Measurements from ENCODE around the gene NDUFA5.
"Not testable (repeated sequence)": the region's sequence is repeated elsewhere in the genome, so short reads cannot be mapped to it uniquely, and the experiment has no call there.

Gene NDUFA5

DNA sequence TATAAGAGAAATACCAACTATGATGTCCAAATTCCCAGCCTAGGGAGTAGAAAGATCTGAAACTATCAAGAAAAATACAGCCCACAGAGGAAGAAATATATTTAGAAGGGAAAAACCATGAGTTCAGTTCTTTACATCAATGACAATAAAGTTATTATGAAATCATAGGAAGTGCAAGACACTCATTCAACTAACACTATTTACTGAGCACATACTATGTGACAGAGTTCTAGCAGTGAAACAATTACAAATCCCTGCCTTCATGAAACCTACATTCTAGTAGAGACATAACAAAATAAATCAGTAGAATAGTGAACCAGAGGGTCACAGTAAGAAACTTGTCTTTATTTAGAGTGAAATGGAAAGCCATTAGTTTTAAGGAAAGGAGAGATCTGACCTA is 2.1 kb downstream of the NDUFA5 start:
- DNase-seq, result no peak

DNA sequence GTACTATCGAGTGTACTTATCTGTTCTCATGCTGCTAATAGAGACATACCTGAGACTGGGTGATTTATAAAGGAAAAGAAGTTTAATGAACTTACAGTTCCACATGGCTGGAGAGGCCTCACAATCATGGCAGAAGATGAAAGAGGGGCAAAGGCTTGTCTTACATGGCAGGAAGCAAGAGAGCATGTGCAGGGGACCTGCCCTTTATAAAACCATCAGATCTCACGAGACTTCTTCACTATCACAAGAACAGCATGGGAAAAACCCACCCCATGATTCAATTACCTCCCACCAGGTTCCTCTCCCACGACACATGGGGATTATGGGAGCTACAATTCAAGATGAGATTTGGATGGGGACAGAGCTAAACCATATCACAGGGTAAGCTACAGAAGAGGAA is 4.5 kb downstream of the NDUFA5 start:
- no peak for DNase-seq

DNA sequence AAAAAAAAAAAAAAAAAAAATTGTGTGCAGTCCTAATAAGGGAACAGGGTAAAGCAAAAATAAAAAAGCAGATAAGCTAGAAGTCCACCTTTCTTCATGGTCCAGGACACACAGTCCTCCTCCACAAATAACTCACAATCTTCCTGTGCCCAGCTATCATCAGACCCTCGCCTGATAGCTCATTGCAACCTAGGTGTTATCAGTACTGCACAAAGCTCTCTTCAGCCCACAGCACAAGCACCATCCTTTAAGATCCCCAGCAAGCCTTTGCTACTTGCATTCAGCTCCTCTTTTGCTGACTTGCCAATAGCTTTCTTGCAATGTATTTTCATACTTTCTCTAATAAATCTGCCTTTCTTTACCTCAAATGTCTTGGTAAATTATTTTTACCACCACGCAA is 5.0 kb downstream of the NDUFA5 start:
- DNase-seq, result no peak

DNA sequence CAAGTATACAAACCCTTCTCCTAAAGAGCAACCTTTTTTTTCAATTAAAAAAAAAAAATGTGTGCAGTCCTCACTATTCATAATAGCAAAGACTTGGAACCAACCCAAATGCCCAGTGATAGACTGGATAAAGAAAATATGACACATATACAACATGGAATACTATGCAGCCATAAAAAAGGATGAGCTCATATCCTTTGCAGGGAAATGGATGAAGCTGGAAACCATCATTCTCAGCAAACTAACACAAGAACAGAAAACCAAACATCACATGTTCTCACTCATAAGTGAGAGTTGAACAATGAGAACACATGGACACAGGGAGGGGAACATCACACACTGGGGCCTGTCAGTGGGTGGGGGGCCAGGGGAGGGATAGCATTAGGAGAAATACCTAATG is 5.5 kb downstream of the NDUFA5 start:
- not testable (repeated sequence) for DNase-seq

DNA sequence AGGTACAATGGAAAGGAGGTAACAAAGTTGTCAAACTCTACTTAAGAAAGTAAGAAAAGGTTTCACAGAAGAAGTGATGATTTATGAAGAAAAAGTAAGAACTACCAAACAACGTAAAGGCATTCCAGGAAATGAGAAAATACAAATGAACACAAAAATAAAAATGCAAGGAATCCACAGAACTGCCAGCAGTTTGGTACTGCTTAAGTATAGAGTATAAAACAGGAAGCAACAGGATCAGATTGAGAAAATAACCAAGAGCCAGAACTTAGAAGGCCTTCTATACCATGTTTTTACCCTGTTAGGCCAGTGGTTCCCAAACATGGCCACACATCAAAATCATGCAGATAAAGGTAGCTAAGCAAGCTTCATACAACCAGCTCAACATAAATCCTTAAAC is 9.2 kb downstream of the NDUFA5 start:
- DNase-seq, result no peak

DNA sequence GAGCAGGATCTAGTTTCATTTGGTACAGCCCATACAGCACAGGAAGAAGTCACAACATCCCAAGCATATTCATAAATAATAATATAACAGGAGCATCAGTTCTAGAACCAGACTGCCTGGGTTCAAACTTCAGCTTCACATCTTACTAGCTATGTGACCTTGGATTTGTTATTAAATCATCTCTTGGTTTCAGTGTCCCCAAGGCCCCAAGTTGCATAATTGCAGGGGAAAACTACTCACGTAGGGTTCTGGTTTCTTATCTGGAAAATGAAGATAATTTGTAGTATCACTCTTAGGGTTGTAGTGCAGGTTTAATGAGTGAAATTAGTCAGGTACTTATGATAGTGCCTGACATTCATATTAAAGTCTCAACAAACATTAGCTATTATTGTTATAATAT is 17.7 kb downstream of the NDUFA5 start:
- no peak for DNase-seq

DNA sequence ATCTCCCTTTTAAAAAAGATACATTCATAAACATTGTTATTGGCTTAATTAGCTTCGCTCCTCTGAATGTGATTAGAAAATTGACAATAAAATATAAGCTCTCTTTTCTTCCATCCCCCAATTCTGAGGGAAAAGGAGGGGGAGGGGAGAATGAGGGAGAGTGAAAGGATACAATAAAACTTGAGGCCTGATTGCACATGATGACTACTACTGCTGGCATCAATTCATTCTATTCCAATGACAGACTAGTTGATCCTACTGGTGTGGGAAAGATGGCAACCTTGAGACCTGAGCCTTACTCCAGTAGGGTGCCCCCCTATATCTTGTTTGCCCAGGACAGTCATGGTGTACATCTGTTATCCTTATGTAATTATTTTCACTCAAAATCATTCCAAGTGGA is 18.7 kb downstream of the NDUFA5 start:
- no peak for DNase-seq

DNA sequence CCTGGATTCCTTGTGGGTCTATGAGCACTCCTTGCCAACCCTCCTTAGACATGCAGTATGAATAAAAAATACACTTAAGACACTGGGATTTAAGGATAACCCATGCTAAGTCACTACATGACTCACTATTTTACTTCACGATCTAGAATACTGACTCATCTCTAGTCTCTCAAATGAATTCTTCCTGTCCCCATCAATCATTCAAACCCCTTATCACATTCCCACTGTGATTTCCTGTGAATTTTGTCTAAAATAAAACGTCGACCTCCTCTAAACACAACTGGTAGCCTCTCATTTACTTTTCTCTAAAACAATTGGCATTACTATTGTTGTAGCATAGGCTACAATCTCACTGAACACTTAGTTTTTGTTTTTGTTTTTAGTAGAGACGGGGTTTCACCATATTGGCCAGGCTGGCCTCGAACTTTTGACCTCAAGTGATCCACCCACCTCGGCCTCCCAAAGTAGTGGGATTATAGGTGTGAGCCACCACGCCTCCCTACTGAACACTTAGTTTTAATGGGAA is 19.4 kb downstream of the NDUFA5 start:
- no peak for DNase-seq

DNA sequence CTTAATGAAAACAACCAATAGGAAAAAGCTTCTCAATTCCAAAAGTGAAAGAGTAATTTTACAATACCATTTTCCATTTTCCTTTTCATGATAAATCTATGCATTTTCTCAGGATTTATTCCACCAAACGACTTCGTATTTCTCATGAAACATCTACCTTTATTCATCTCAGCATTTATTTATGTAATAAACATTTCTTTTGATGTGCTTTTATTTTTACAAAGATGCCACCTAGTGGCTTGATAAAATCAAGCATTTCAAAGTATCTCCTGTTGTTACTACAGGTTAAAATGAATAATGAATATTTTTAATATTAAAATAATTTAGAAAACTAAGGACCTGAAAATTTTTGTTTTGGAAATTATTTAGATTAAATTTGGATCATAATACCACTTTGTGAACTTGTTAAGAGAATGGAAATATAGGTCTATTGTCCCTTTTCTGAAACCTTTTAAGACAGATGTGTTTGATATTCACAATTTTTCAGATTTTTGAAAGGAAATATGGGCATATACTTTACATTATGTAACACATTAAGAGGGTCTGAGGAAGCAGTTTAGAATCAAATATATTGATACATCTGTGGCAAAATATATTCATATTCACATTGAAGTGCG is 20.5 kb downstream of the NDUFA5 start:
- peak; percentile 19 for DNase-seq

DNA sequence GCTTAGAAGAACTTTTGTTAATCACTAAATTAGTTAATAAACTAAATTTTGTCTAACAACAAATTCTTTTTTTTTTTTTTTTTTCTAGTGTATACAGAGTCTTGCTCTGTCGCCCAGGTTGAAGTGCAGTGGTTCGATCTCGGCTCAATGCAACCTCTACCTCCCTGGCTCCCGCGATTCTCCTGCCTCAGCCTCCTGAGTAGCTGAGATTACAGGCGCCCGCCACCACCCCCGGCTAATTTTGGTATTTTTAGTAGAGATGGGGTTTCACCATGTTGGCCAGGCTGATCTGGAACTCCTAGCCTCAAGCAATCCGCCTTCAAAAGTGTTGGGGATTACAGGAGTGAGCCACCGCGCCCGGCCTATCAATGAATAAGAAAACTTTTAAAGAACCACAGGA is 22.1 kb downstream of the NDUFA5 start:
- no peak for DNase-seq

DNA sequence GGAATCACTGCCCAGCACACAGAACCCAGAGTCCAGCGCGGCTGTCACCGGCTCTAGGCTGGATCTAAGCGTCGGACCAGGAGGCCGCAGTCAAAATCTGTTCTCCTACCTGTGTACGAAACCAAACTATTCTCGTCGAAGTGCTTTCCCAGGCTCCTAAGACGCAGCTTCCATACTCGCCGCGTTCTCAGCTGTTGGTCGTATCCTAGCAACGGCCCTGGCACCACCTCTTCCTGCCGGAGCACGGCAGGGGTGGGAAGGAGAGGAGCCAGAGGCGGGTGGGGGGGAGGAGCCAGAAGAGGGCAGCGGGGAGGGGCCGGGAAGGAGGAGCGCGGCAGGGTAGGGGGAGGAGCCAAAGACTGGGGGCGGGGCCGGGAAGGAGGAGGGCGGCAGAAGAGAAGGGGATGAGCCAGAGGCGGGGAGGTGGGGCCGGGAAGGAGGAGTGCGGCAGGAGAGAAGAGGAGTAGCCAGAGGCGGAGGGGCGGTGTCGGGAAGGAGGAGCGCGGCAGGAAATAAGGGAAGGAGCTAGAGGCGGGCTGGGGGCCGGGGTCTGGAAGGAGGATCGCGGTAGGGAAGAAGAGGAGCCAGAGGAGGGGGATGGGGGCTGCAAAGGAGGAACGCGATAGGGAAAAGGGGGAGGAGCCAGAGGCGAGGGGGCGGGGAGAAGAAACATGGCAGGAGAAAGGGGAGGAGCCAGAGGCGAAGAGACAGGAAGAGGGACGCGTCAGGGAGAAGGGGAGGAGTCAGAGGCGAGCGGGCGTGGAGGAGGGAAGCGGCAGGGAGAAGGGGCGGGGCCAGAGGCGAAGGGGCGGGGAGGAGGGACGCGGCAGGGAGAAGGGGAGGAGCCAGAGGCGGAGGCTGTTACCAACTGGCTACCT is 23.0 kb downstream of the NDUFA5 start, which contains the start of gene IQUB:
IQUB (minus strand) TSS at position 213 of the 878 bp plus-strand sequence. CDS start 22,255 bp downstream, outside the sequence.
- DNase-seq, result peak; percentile 98

DNA sequence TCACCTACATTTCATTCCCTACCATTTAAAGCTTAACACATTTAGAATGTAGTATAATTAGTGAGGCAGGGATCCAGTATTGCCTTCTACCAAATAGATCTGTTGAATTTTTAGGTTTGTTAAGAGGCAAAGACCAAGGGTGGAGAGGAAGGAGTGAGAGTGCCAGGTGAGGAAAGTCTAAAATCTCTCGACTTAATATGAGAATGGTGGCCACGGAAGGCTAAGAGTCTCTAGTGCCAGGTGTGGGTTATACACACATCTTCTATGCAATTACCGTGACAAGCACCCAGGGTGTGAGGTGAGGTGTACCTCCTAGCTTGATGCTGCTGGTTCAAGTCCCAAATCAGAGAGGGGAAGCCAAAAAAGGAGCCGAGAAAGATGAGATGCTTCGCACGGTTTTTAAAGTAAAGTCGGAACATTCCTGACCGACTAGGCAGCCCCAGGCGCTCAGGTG is 23.7 kb downstream of the NDUFA5 start:
- DNase-seq, result no peak

DNA sequence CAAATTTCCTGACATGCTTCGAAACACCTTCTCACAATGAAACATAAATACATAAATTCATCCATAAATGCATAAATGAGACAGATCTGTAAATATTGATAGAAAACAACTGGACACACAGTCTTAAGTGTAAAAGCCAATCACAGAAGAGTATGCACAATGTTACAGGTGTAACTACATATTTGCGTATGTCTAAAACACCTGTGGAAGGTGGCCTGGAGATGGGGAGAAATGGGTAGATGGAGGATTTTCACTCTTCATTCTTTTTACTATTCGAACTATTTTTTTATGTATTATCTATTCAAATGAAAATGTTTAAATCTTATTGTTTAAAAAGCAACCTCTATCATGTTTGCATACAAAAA is 24.1 kb downstream of the NDUFA5 start:
- DNase-seq, result no peak

DNA sequence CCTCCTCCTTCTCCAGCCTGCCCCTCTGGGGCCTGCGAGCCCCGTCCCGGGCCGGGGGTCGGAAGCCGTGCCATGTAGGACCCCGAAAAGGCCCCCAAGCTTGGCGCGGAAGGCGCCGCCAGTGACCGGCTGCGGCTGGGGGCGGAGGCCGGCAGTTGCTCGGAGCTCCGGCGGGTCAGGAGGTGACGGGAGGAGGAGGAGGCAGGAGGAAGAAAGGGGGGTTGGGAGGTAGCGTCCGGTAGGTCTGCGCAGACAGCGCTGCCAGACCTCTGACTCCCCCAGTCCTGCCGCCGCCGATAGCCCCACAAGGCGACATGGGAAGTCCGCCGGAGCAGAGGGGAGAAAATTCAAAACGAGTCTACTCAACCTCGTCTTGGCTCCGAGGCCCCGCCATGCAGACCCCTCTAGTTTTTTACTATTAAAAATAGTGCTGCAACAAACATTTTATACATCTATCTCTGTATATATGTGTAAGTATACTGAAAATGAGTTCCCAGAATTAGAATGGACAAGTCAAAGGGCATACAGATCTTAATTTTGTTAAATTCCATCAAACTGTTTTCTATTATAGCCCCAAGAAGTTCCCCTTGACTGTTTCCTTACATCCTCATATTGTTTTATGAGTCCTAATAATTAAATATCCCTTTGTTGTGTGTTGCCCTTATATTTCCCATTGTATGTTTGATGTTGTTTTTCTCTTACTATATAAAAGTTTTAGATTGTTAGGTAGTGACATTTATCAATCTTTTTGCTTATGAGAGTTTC is 24.6 kb downstream of the NDUFA5 start:
- peak; percentile 5 for DNase-seq

DNA sequence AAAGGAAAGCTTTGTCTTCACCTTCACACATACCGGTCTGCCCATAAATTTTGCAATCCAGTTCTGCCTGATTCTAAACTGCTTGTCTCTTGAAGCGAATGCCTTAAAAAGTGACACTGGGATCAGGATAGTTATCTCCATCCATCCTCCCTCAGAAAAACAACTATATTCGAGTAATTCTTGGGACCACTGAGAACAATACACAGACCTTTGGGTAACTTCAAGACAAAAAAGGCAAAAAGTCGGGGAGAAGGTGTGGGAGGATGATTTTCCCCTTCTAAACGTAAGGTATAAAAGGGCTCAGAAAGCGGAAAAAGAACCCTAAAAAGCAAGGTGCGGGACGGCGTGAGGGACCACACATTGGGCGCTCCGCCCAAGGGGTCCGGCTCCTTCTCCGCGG is 25.3 kb downstream of the NDUFA5 start:
- not testable (repeated sequence) for DNase-seq

DNA sequence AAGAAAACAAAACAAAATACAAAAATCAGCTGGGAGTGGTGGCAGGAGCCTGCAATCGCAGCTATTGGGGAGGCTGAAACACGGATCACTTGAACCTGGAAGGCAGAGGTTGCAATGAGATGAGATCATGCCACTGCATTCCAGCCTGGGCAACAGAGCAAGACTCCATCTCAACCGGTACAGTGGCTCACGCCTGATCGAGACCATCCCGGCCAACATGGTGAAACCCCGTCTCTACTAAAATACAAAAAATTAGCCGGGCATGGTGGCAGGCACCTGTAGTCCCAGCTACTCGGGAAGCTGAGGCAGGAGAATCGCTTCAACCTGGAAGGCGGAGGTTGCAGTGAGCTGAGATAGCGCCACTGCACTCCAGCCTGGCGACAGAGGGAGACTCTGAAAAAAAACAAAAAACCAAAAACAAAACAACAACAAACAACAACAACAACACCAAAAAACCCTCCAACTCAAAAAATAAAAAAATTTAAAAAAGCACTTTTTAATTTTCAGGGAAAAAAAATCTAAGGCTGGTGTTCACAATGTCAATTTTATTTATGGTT is 27.5 kb downstream of the NDUFA5 start:
- DNase-seq, result not testable (repeated sequence)

DNA sequence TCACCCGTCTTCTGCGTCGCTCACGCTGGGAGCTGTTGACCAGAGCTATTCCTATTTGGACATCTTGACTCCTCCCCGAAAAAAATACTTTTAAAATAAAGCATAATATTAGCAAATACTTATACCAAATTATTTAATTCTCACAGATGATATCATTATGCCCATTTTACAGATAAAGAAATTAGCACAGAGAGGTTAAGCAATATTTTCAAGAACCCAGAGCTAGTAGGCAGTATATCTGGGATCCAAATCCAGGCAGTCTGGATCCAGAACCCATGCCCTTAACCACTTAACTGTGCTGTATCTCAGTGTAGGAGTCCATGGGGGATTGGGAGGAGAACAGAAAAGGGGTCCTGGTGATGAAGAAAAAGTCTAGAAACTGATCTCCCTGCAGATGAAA is 29.4 kb downstream of the NDUFA5 start:
- DNase-seq, result peak; percentile 16

DNA sequence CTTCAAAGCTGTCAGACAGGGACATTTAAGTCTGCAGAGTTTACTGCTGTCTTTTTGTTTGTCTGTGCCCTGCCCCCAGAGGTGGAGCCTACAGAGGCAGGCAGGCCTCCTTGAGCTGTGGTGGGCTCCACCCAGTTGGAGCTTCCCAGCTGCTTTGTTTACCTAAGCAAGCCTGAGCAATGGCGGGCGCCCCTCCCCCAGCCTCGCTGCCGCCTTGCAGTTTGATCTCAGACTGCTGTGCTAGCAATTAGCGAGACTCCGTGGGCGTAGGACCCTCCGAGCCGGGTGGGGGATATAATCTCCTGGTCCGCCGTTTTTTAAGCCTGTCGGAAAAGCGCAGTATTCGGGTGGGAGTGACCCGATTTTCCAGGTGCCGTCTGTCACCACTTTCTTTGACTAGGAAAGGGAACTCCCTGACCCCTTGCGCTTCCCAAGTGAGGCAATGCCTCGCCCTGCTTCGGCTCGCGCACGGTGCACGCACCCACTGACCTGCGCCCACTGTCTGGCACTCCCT is 29.8 kb downstream of the NDUFA5 start:
- DNase-seq, result not testable (repeated sequence)

DNA sequence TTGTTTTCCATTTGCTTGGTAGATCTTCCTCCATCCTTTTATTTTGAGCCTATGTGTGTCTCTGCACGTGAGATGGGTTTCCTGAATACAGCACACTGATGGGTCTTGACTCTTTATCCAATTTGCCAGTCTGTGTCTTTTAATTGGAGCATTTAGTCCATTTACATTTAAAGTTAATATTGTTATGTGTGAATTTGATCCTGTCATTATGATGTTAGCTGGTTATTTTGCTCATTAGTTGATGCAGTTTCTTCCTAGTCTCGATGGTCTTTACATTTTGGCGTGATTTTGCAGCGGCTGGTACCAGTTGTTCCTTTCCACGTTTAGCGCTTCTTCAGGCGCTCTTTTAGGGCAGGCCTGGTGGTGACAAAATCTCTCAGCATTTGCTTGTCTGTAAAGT is 31.1 kb downstream of the NDUFA5 start:
- DNase-seq, result not testable (repeated sequence)

DNA sequence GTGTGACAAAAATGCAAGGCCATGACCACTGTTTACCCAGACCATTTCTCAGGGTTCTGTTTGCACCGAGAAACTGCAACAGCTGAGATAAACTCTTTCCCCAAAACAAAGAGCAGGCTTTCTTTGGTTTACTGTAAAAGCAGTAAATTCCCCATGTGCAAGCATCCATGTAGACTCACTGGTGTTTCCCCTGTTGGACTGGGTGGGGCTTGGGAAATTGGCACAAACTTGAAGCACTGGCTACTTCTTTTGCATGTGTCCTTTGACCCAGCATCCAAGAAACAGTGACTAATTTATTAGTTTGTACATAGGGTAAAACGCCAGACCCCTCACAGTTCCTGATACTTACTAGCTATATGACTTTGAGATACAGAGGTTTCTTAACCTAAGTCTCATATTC is 35.6 kb downstream of the NDUFA5 start:
- DNase-seq, result no peak

DNA sequence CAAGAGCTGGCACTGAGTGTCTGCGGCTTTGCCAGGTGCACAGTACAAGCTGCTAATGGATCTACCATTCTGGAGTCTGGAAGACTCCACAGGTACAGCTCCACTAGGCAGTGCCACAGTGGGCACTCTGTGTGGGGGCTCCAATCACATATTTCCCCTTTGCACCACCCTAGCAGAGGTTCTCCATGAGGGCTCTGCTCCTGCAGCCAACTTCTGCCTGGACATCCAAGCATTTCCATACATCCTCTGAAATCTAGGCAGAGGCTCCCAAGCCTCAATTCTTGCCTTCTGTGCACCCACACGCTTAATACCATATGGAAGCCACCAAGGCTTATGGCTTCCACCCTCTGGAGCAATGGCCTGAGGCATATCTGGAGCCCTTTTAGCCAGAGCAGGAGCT is 52.4 kb downstream of the NDUFA5 start:
- no peak for DNase-seq

DNA sequence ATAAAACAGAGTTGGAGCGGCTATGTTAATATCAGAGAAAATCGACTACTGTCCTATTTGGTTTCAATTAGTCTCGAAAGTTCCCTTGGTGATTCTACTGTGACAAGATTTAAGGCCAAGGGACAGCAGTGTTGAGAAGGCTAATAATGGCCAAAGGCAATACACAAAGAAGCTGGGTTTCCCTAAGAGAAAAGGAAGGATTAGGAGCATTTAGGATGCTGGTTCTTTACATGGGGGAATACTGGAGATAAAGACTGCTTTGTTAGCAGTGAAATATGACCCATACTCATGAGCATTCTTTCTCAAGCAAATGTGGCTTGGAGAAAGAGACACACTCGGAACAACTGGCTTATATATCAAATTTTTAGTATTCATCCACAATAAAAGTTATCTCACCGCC is 55.4 kb downstream of the NDUFA5 start:
- DNase-seq, result no peak
